NT2/D1 (cell line): ENCODE results near the gene LYVE1.

Experiments
- YY1 ChIP-seq: IDR thresholded peaks from 2 replicates; pipeline ENCODE4 v1.6.1; 2011; ENCODE audit not compliant: insufficient read length, insufficient read depth
- ZNF274 ChIP-seq: IDR thresholded peaks from 2 replicates; pipeline ENCODE4 v1.6.1; 2011; ENCODE audit warnings: mild to moderate bottlenecking, low read depth, low read length

- TF ChIP-seq YY1 = no peak
- no peak for TF ChIP-seq ZNF274
Observed at GRCh38 chr11:10604798-10605197, 36.3 kb upstream of the LYVE1 start.
